T-helper 2 cell treated with Interferon-gamma antibody and Interleukin-4, amounts not matched to agents 5 μg/mL and 100 μg/mL, for 36 hours (primary cell): ENCODE data around the gene DPP3.
A peak's percentile ranks its signal among the peaks of the same experiment; 100 is the strongest.
"Not testable (repeated sequence)": the region's sequence is repeated elsewhere in the genome, so short reads cannot be mapped to it uniquely, and the experiment has no call there.

Experiments used
- DNase-seq: peaks from one replicate; pipeline ENCODE4 v3.0.0; 2021; ENCODE audit warnings: low spot score
- H3K27ac Mint-ChIP-seq: one replicate; pipeline ENCODE4 v1.8.0; 2021; ENCODE audit warnings: mild to moderate bottlenecking, mixed read lengths
- H3K27me3 Mint-ChIP-seq: one replicate; pipeline ENCODE4 v1.8.0; 2021; ENCODE audit warnings: low read depth, mixed read lengths
- H3K36me3 Mint-ChIP-seq: one replicate; pipeline ENCODE4 v1.8.0; 2021; ENCODE audit warnings: low read depth, mixed read lengths
- H3K4me1 Mint-ChIP-seq: one replicate; pipeline ENCODE4 v1.8.0; 2021; ENCODE audit warnings: low read depth, mixed read lengths
- H3K4me3 Mint-ChIP-seq: one replicate; pipeline ENCODE4 v1.8.0; 2022; ENCODE audit warnings: mild to moderate bottlenecking, moderate library complexity, mixed read lengths
- H3K9me3 Mint-ChIP-seq: one replicate; pipeline ENCODE4 v1.8.0; 2021; ENCODE audit warnings: mixed read lengths

The DPP3 gene

GRCh38 chr11:66480117-66480938 is at the start of gene DPP3:
TSS of gene DPP3 (plus strand) at chr11:66480434. CDS start at chr11:66482201, 1,767 bp downstream.
- Mint-ChIP-seq H3K36me3 (peaks cover 4% of the 10 kb centered on the region), H3K27me3 (no peaks in the 10 kb centered on the region), H3K27ac (peak within 1 kb of the TSS; percentile 88), H3K4me3 (peak within 1 kb of the TSS; percentile 88), H3K9me3 (no peaks in the 10 kb centered on the region), H3K4me1 (peaks cover 23% of the 10 kb centered on the region)
- DNase-seq = peak; percentile 98

- H3K27ac Mint-ChIP-seq = not testable (repeated sequence)
- H3K36me3 Mint-ChIP-seq = peaks cover 18% of the 10 kb centered on the region
Measured at GRCh38 chr11:66431287-66431686, 48.9 kb upstream of the DPP3 start.

GRCh38 chr11:66431871-66432329 is 48.3 kb upstream of the DPP3 start:
- H3K36me3 Mint-ChIP-seq = peaks cover 22% of the 10 kb centered on the region
- not testable (repeated sequence) for H3K27ac Mint-ChIP-seq, H3K9me3 Mint-ChIP-seq, H3K4me1 Mint-ChIP-seq, H3K27me3 Mint-ChIP-seq, DNase-seq, H3K4me3 Mint-ChIP-seq

More at GRCh38 chr11:66431287-66431686, 48.9 kb upstream of the DPP3 start:
- H3K9me3 Mint-ChIP-seq, H3K4me3 Mint-ChIP-seq, H3K4me1 Mint-ChIP-seq, DNase-seq, H3K27me3 Mint-ChIP-seq: not testable (repeated sequence)

GRCh38 chr11:66432597-66432996 is 47.6 kb upstream of the DPP3 start:
- no peak overlapping the region for H3K27ac Mint-ChIP-seq
- no peaks in the 10 kb centered on the region for H3K27me3 Mint-ChIP-seq
- no peaks in the 10 kb centered on the region for H3K4me1 Mint-ChIP-seq
- H3K36me3 Mint-ChIP-seq = peaks cover 23% of the 10 kb centered on the region
- H3K9me3 Mint-ChIP-seq = no peaks in the 10 kb centered on the region
- H3K4me3 Mint-ChIP-seq = no peak overlapping the region
- no peak for DNase-seq

DNA sequence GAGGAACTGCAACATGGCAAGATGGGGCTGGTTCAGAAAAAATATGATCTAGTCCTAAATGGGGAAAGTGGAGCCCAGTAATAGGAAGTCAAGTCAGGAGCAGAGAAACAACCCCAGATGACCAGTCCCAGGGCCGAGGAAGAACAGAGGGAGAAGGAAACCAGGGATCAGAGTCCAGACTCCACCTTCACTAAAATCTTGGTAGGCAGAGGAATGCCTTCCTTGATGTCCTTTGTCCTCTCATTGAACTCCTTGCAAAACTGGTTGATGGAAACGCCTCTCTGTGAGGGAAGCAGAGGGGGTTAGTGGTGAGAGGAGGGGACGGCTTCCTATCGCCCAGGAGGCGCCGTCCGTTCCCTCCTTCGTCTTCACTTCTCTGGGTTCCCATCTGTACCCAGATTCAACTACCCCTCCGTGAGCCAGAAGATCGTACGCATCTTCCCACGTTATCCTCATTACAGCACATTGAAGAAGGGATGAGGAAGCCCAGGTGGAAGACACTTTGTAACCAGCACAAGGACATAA is 42.2 kb upstream of the DPP3 start:
- peaks cover 18% of the 10 kb centered on the region for H3K36me3 Mint-ChIP-seq
- no peak for DNase-seq
- peaks cover 3% of the 10 kb centered on the region for H3K9me3 Mint-ChIP-seq
- peak overlapping the region; percentile 96 for H3K27ac Mint-ChIP-seq
- peak overlapping the region; percentile 89 for H3K4me3 Mint-ChIP-seq
- H3K4me1 Mint-ChIP-seq = peaks cover 8% of the 10 kb centered on the region
- no peaks in the 10 kb centered on the region for H3K27me3 Mint-ChIP-seq

- no peaks in the 10 kb centered on the region for H3K27me3 Mint-ChIP-seq
- H3K4me1 Mint-ChIP-seq = peaks cover 8% of the 10 kb centered on the region
- DNase-seq = peak; percentile 86
- peaks cover 18% of the 10 kb centered on the region for H3K36me3 Mint-ChIP-seq
- peak within 1 kb of the TSS; percentile 89 for H3K4me3 Mint-ChIP-seq
- H3K9me3 Mint-ChIP-seq = peaks cover 10% of the 10 kb centered on the region
- H3K27ac Mint-ChIP-seq = peak within 1 kb of the TSS; percentile 96
Measured at GRCh38 chr11:66438504-66439466, 41.4 kb upstream of the DPP3 start, which contains the start of gene MRPL11. TSS of gene MRPL11 (minus strand) at chr11:66438848. CDS start at chr11:66438754, 94 bp downstream.

DNA sequence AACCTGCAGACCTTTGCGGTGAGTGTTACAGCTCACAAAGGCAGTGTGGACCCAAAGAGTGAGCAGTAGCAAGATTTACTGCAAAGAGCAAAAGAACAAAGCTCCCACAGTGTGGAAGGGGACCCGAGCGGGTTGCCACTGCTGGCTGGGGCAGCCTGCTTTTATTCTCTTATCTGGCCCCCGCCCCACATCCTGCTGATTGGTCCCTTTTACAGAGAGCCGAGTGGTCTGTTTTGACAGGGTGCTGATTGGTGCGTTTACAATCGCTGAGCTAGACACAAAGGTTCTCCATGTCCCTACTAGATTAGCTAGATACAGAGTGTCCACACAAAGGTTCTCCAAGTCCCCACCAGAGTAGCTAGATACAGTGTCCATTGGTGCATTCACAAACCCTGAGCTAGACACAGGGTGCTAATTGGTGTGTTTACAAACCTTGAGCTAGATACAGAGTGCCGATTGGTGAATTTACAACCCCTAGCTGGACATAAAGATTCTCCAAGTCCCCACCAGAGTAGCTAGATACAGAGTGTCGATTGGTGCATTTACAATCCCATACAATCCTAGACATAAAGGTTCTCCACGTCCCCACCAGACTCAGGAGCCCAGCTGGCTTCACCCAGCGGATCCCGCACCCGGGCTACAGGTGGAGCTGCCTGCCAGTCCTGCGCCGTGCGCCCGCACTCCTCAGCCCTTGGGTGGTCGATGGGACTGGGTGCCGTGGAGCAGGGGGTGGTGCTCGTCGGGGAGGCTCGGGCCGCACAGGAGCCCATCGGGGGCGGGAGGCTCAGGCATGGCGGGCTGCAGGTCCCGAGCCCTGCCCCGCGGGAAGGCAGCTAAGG is 39.9 kb upstream of the DPP3 start:
- not testable (repeated sequence) for DNase-seq, H3K4me1 Mint-ChIP-seq, H3K27ac Mint-ChIP-seq, H3K4me3 Mint-ChIP-seq, H3K27me3 Mint-ChIP-seq
- Mint-ChIP-seq H3K9me3 (peaks cover 11% of the 10 kb centered on the region), H3K36me3 (peaks cover 12% of the 10 kb centered on the region)

- H3K4me1 Mint-ChIP-seq, H3K27ac Mint-ChIP-seq: not testable (repeated sequence)
Measured at GRCh38 chr11:66440940-66441282, 39.3 kb upstream of the DPP3 start.

DNA sequence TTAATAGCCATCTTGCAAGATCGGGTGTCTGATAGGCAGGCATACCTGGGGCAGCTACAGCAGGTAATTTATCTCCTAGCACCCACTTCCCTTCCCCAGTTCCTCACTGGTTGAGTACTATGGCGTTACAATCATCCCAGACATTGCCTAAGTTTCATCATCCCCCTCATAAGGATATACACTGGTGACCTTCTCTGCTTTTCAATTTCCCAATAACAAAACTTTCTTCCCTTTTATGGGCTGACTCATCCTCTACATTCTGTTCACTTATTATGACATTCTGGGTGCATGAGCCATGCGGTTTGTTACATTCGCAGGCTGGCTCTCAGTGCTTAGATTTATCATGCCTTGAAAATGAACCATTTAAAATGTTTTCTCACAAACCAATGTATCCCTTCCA is 36.6 kb upstream of the DPP3 start:
- no peak for DNase-seq
- Mint-ChIP-seq H3K4me3 (no peak overlapping the region), H3K9me3 (peaks cover 11% of the 10 kb centered on the region), H3K4me1 (peaks cover 3% of the 10 kb centered on the region), H3K27me3 (no peaks in the 10 kb centered on the region), H3K36me3 (no peaks in the 10 kb centered on the region), H3K27ac (no peak overlapping the region)

More at GRCh38 chr11:66440940-66441282, 39.3 kb upstream of the DPP3 start:
- not testable (repeated sequence) for H3K36me3 Mint-ChIP-seq, H3K4me3 Mint-ChIP-seq, DNase-seq, H3K27me3 Mint-ChIP-seq
- peaks cover 11% of the 10 kb centered on the region for H3K9me3 Mint-ChIP-seq

GRCh38 chr11:66447012-66447411 is 33.2 kb upstream of the DPP3 start:
- Mint-ChIP-seq H3K4me3 (no peak overlapping the region), H3K27me3 (no peaks in the 10 kb centered on the region), H3K9me3 (peaks cover 11% of the 10 kb centered on the region), H3K27ac (no peak overlapping the region), H3K4me1 (no peaks in the 10 kb centered on the region), H3K36me3 (no peaks in the 10 kb centered on the region)
- DNase-seq = no peak

- H3K36me3 Mint-ChIP-seq = no peaks in the 10 kb centered on the region
- no peaks in the 10 kb centered on the region for H3K27me3 Mint-ChIP-seq
- no peaks in the 10 kb centered on the region for H3K4me1 Mint-ChIP-seq
- H3K9me3 Mint-ChIP-seq = peaks cover 4% of the 10 kb centered on the region
- no peak overlapping the region for H3K27ac Mint-ChIP-seq
- H3K4me3 Mint-ChIP-seq = no peak overlapping the region
- DNase-seq = no peak
Measured at GRCh38 chr11:66448523-66448922, 31.7 kb upstream of the DPP3 start.

DNA sequence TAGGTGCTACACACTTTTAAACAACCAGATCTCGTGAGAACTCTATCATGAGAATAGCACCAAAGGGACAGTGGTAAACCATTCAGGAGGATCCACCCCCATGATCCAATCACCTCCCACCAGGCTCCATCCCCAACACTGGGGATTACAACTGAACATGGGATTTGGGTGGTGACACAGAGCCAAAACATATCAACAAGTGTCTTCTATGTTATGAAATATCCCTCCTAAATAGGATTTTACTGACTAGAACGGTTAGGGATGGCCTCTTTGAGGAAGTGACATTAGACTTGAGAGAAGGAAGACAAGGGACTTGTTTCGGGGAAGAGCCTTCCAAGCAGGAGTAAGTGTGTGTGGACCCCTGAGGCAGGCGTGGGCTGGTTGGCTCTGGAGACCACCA is 29.7 kb upstream of the DPP3 start:
- H3K4me1 Mint-ChIP-seq = peaks cover 14% of the 10 kb centered on the region

GRCh38 chr11:66451663-66452062 is 28.6 kb upstream of the DPP3 start:
- Mint-ChIP-seq H3K27ac (no peak overlapping the region), H3K4me1 (peaks cover 14% of the 10 kb centered on the region), H3K9me3 (no peaks in the 10 kb centered on the region), H3K27me3 (no peaks in the 10 kb centered on the region), H3K4me3 (no peak overlapping the region), H3K36me3 (no peaks in the 10 kb centered on the region)
- no peak for DNase-seq

More for the DNA sequence above, 29.7 kb upstream of the DPP3 start:
- no peak overlapping the region for H3K27ac Mint-ChIP-seq
- no peak for DNase-seq
- no peaks in the 10 kb centered on the region for H3K27me3 Mint-ChIP-seq
- H3K9me3 Mint-ChIP-seq = no peaks in the 10 kb centered on the region
- H3K4me3 Mint-ChIP-seq = no peak overlapping the region
- H3K36me3 Mint-ChIP-seq = no peaks in the 10 kb centered on the region
